H1 (cell line): ENCODE results near the gene WNT9A. TPM values are rescaled to one million over a fixed set of nuclear protein-coding genes. Genes with fewer than 3 reads are reported as not detected.

Experiments used
- CTCF ChIA-PET: fragments of 300-600 bp; sonication (Branson Sonifier 250); formaldehyde crosslinking; loops from one replicate; lab custom pipeline; 2021; ENCODE audit not compliant: partially characterized antibody; lab: Charles Lee
- POLR2A ChIA-PET: fragments of 300-600 bp; sonication (Branson Sonifier 250); formaldehyde crosslinking; loops from one replicate; lab custom pipeline; 2021; ENCODE audit warnings: inconsistent platforms; ENCODE audit not compliant: partially characterized antibody; lab: Charles Lee
- DNase-seq, 2 experiments: peaks; one replicate each; pipeline versions ENCODE4 v3.0.0 to v3.0.0-alpha.2; 2010 to 2022; ENCODE audit warnings: low spot score in 2 of 2, low read depth in 1 of 2, mixed read lengths in 1 of 2
- FAIRE-seq: peaks from 2 replicates; lab custom pipeline; 2011; peaks lifted over from hg19 to GRCh38; lab: Jason Lieb, UNC
- H2AFZ ChIP-seq: 2 replicates; pipeline ENCODE4 v1.8.1; 2012; ENCODE audit warnings: low read length, inconsistent platforms
- H2AK5ac ChIP-seq: 2 replicates; pipeline ENCODE4 v1.6.1; 2013; ENCODE audit warnings: low read depth, low read length
- H2BK120ac ChIP-seq: replicated peaks from 2 replicates; pipeline ENCODE3; 2013; ENCODE audit warnings: low read depth, low read length, inconsistent platforms
- H2BK12ac ChIP-seq: 2 replicates; pipeline ENCODE4 v1.6.1; 2013; ENCODE audit warnings: low read depth, low read length
- H2BK15ac ChIP-seq: 2 replicates; pipeline ENCODE4 v1.6.1; 2013; ENCODE audit warnings: low read length
- H2BK20ac ChIP-seq: 2 replicates; pipeline ENCODE4 v1.6.1; 2013; ENCODE audit warnings: low read length
- H2BK5ac ChIP-seq: 2 replicates; pipeline ENCODE4 v1.6.1; 2013; ENCODE audit warnings: low read depth, low read length
- H3K14ac ChIP-seq: 2 replicates; pipeline ENCODE4 v1.6.1; 2013; ENCODE audit warnings: inconsistent platforms; ENCODE audit not compliant: insufficient read length
- H3K18ac ChIP-seq: 2 replicates; pipeline ENCODE4 v1.6.1; 2013; ENCODE audit warnings: low read length; ENCODE audit errors: extremely low read depth
- H3K23ac ChIP-seq: 2 replicates; pipeline ENCODE4 v1.6.1; 2013; ENCODE audit warnings: inconsistent platforms; ENCODE audit not compliant: insufficient read length
- H3K23me2 ChIP-seq: 2 replicates; pipeline ENCODE4 v1.6.1; 2013; ENCODE audit warnings: low read depth, low read length
- H3K27ac ChIP-seq: 2 replicates; pipeline ENCODE4 v1.6.1; 2011; ENCODE audit warnings: low read depth, low read length, inconsistent platforms
- H3K27me3 ChIP-seq, 4 experiments: replicated peaks in 1 of 4; 1 replicate in 1 of 4; 2 replicates in 3 of 4; pipeline versions ENCODE4 v1.6.1 to v1.8.1; 2011 to 2013; ENCODE audit warnings: low read length in 3 of 4, mild to moderate bottlenecking in 3 of 4, inconsistent platforms in 2 of 4, mixed read lengths in 2 of 4, moderate library complexity in 1 of 4; ENCODE audit not compliant: control insufficient read depth in 3 of 4, insufficient read depth in 3 of 4; ENCODE audit errors: extremely low read depth in 1 of 4
- H3K36me3 ChIP-seq, 4 experiments: 2 replicates each; pipeline versions ENCODE4 v1.6.1 to v1.8.1; 2011 to 2013; ENCODE audit warnings: mild to moderate bottlenecking in 4 of 4, low read length in 3 of 4, moderate library complexity in 2 of 4, control low read depth in 1 of 4, inconsistent platforms in 1 of 4; ENCODE audit not compliant: insufficient read depth in 4 of 4, control insufficient read depth in 2 of 4
- H3K4ac ChIP-seq: replicated peaks from 2 replicates; pipeline ENCODE3; 2013; ENCODE audit warnings: low read length, low read depth, mixed read lengths, inconsistent platforms; ENCODE audit not compliant: insufficient read length
- H3K4me1 ChIP-seq, 4 experiments: replicated peaks in 1 of 4; 1 replicate in 1 of 4; 2 replicates in 3 of 4; pipeline versions ENCODE4 v1.6.1 to v1.8.1; 2011 to 2013; ENCODE audit warnings: low read length in 3 of 4, inconsistent platforms in 2 of 4, mixed read lengths in 1 of 4; ENCODE audit not compliant: insufficient read depth in 4 of 4, control insufficient read depth in 3 of 4
- H3K4me2 ChIP-seq, 2 experiments: 2 replicates each; pipeline versions ENCODE4 v1.6.1 to v1.8.1; 2011 to 2013; ENCODE audit warnings: low read depth in 2 of 2, low read length in 2 of 2, control low read depth in 1 of 2, inconsistent platforms in 1 of 2, mild to moderate bottlenecking in 1 of 2; ENCODE audit not compliant: insufficient read depth in 1 of 2
- H3K4me3 ChIP-seq, 4 experiments: fragments of 200-600, 300-600 bp in 1 of 4; sonication (generic), shearing (Covaris generic), sonication (Bioruptor Twin) in 1 of 4; 2 replicates each; pipeline versions ENCODE4 v1.5.1 to v1.8.1; 2011 to 2016; ENCODE audit warnings: low read length in 4 of 4, low read depth in 3 of 4, control low read depth in 2 of 4, inconsistent platforms in 2 of 4, mild to moderate bottlenecking in 2 of 4, mixed read lengths in 1 of 4, moderate library complexity in 1 of 4; ENCODE audit not compliant: insufficient read depth in 2 of 4; ENCODE audit errors: extremely low read depth in 1 of 4
- H3K56ac ChIP-seq: replicated peaks from 2 replicates; pipeline ENCODE3; 2013; ENCODE audit warnings: low read depth, mild to moderate bottlenecking, mixed read lengths, low read length, inconsistent platforms; ENCODE audit not compliant: insufficient read length
- H3K79me1 ChIP-seq: 2 replicates; pipeline ENCODE4 v1.6.1; 2013; ENCODE audit warnings: low read depth, low read length, control low read depth
- H3K79me2 ChIP-seq, 2 experiments: 2 replicates each; pipeline versions ENCODE4 v1.6.1 to v1.8.1; 2012 to 2013; ENCODE audit warnings: low read length in 2 of 2, mild to moderate bottlenecking in 2 of 2, inconsistent platforms in 1 of 2; ENCODE audit not compliant: insufficient read depth in 2 of 2, control insufficient read depth in 1 of 2
- H3K9ac ChIP-seq, 4 experiments: replicated peaks in 1 of 4; 1 replicate in 1 of 4; 2 replicates in 3 of 4; pipeline versions ENCODE4 v1.6.1 to v1.8.1; 2011 to 2013; ENCODE audit warnings: low read depth in 3 of 4, low read length in 3 of 4, control low read depth in 2 of 4, mild to moderate bottlenecking in 2 of 4, moderate library complexity in 2 of 4, inconsistent platforms in 1 of 4; ENCODE audit errors: extremely low read depth in 1 of 4
- H3K9me3 ChIP-seq, 2 experiments: 2 replicates each; pipeline versions ENCODE4 v1.6.1 to v1.8.1; 2012 to 2013; ENCODE audit warnings: mild to moderate bottlenecking in 2 of 2, moderate library complexity in 2 of 2, control low read depth in 1 of 2, inconsistent platforms in 1 of 2, low read depth in 1 of 2, low read length in 1 of 2, mixed read lengths in 1 of 2; ENCODE audit not compliant: insufficient read depth in 2 of 2
- H4K20me1 ChIP-seq, 2 experiments: replicated peaks in 1 of 2; 2 replicates each; pipeline versions ENCODE3 to v1.8.1; 2011 to 2013; ENCODE audit warnings: inconsistent platforms in 2 of 2, low read length in 2 of 2, mild to moderate bottlenecking in 1 of 2; ENCODE audit not compliant: insufficient read depth in 2 of 2, control insufficient read depth in 1 of 2
- H4K5ac ChIP-seq: 2 replicates; pipeline ENCODE4 v1.6.1; 2013; ENCODE audit warnings: low read length, low read depth, mixed read lengths, inconsistent platforms; ENCODE audit not compliant: insufficient read length
- H4K8ac ChIP-seq: 2 replicates; pipeline ENCODE4 v1.8.0; 2013; ENCODE audit warnings: mild to moderate bottlenecking, moderate library complexity, low read length, inconsistent platforms; ENCODE audit not compliant: insufficient read depth; ENCODE audit errors: extremely low read depth
- H4K91ac ChIP-seq: replicated peaks from 2 replicates; pipeline ENCODE3; 2013; ENCODE audit warnings: low read length, mixed read lengths, inconsistent platforms; ENCODE audit not compliant: insufficient read length
- GTF2F1 ChIP-seq: IDR thresholded peaks from 2 replicates; pipeline ENCODE4 v1.6.1; 2012; ENCODE audit warnings: low read depth, low read length, improper control_type of control experiment, borderline replicate concordance
- KDM1A ChIP-seq: fragments of 200-600, 300-600 bp; sonication (generic); IDR thresholded peaks from 2 replicates; pipeline ENCODE4 v1.7.1; 2016; ENCODE audit warnings: mild to moderate bottlenecking, low read length, borderline replicate concordance
- KDM4A ChIP-seq: IDR thresholded peaks from one replicate; pipeline ENCODE4 v1.7.1; 2012; ENCODE audit warnings: low read depth, mild to moderate bottlenecking, moderate library complexity, low read length, inconsistent platforms; ENCODE audit not compliant: severe bottlenecking
- POLR2AphosphoS5 ChIP-seq: IDR thresholded peaks from 2 replicates; pipeline ENCODE4 v1.6.1; 2011; ENCODE audit warnings: low read depth, low read length
- SIN3A ChIP-seq, 2 experiments: IDR thresholded peaks in 1 of 2; conservative IDR thresholded peaks in 1 of 2; 2 replicates each; pipeline ENCODE4 v1.6.1; 2011 to 2012; ENCODE audit warnings: low read length in 2 of 2, improper control_type of control experiment in 1 of 2, low read depth in 1 of 2, mild to moderate bottlenecking in 1 of 2
- SIRT6 ChIP-seq: IDR thresholded peaks from one replicate; pipeline ENCODE4 v1.7.1; 2012; ENCODE audit warnings: low read length, inconsistent platforms
- SP2 ChIP-seq: IDR thresholded peaks from 2 replicates; pipeline ENCODE4 v1.6.1; 2012; ENCODE audit warnings: mild to moderate bottlenecking, low read length, inconsistent platforms
- WGBS, 2 experiments: shearing (Covaris generic) in 1 of 2; methylation state at CpG; one replicate each; pipeline versions ENCODE4 v1.1.6 to v1.1.7; 2013 to 2015; ENCODE audit warnings: low lambda C conversion rate in 2 of 2, mixed read lengths in 2 of 2, inconsistent platforms in 1 of 2, low coverage in 1 of 2, missing lambda C conversion rate in 1 of 2; ENCODE audit not compliant: insufficient replicate concordance in 2 of 2, insufficient coverage in 1 of 2, insufficient read length in 1 of 2; ENCODE audit errors: extremely low coverage in 1 of 2, missing lambda C conversion rate in 1 of 2; 5-methylcytosine and 5-hydroxymethylcytosine counted together
- polyA plus RNA-seq, 7 experiments: library from polyadenylated mRNA; depleted of rRNA in 3 of 7; stranded (reverse) in 5 of 7; unstranded in 2 of 7; fragments of >200 nt in 5 of 7; fragments of 200-250 nt in 2 of 7; gene quantifications; 1 replicate in 5 of 7; 2 replicates in 1 of 7; 4 replicates in 1 of 7; pipeline versions ENCODE4 v1.2.1 to v1.2.3, GENCODE V29; 2011 to 2013; ENCODE audit warnings: missing spikeins in 2 of 7, mixed read lengths in 2 of 7
- total RNA-seq: library from RNA; stranded (reverse); fragmentation: NEBNext Ultra II Directional; extraction: Animal tissue kit (Norgen Biotek cat#: 25700); gene quantifications from 2 replicates; pipeline ENCODE4 v1.2.1, GENCODE V29; 2021

Gene WNT9A
- total and polyA plus RNA-seq, 2 of the 8 experiments (the other 6 are each of a cell fraction or from before 2014, with no cell fraction given), result 1.1 to 1.5 TPM

GRCh38 chr1:227903614-227904501, 43.9 kb downstream of the WNT9A start:
- TF ChIP-seq SIRT6, result no peak
- no peak for TF ChIP-seq SP2
- TF ChIP-seq KDM1A, result no peak
- TF ChIP-seq KDM4A, result no peak
- TF ChIP-seq GTF2F1, result no peak
- no peak for TF ChIP-seq SIN3A (conservative IDR thresholded peaks at IDR 0.05 in 1 of 2, IDR thresholded peaks at IDR 0.05 in 1 of 2; ENCODE audit: low read depth in 1 of 2, low read length in 2 of 2)
- no peak for TF ChIP-seq POLR2AphosphoS5
- Histone ChIP-seq H3K56ac (no peak overlapping the region), H3K14ac (no peak overlapping the region), H3K79me2 (no peaks in the 10 kb centered on the region), H3K4ac (no peak overlapping the region), H4K91ac (no peak overlapping the region), H2AK5ac (no peak overlapping the region), H3K4me1 (peaks cover 0 to 11% (median 0%) of the 10 kb centered on the region in 4 experiments; a peak in 3 of 7 replicates), H3K23me2 (no peaks in the 10 kb centered on the region; the same call in 1 of the 2 replicates), H2BK15ac (no peak overlapping the region), H4K5ac (no peak overlapping the region), H3K9ac (no peak overlapping the region), H2BK5ac (peak overlapping the region; percentile 26; the same call in 1 of the 2 replicates), H3K9me3 (no peaks in the 10 kb centered on the region), H3K27ac (no peak overlapping the region), H3K27me3 (no peaks in the 10 kb centered on the region; a peak in 2 of 7 replicates), H3K36me3 (no peaks in the 10 kb centered on the region), H2BK20ac (no peak overlapping the region), H4K20me1 (no peaks in the 10 kb centered on the region), H3K23ac (no peak overlapping the region), H4K8ac (peak overlapping the region; percentile 11), H2BK120ac (no peak overlapping the region), H2BK12ac (no peak overlapping the region), H3K4me3 (no peak overlapping the region), H3K18ac (no peak overlapping the region), H3K79me1 (no peaks in the 10 kb centered on the region), H3K4me2 (no peak overlapping the region), H2AFZ (no peak overlapping the region)
- POLR2A ChIA-PET, result interaction anchor here (0.6 to 1.6 kb wide), 2 partner anchors 9 to 34 kb away, joined by 3 to 4 read pairs; no protein-coding TSS in a partner anchor
- CTCF ChIA-PET, result interaction anchor here (1.4 to 2.8 kb wide), 4 partner anchors 12 to 173 kb away, joined by 3 to 16 read pairs (median 8); no protein-coding TSS in a partner anchor
- FAIRE-seq (no peak), DNase-seq (no peak)
- WGBS, 2 experiments, result 86% methylated on average over 19 of the region's 22 CpGs; no CpG with 5 or more reads in 1 of the 2 experiments
